UCSD-AML1 (cell line): ENCODE results near the gene THOC1.
A peak's percentile ranks its signal among the peaks of the same experiment; 100 is the strongest.
"Not testable (repeated sequence)": the region's sequence is repeated elsewhere in the genome, so short reads cannot be mapped to it uniquely, and the experiment has no call there.

Experiments
- DNase-seq: peaks from one replicate; lab custom pipeline; 2025; ENCODE audit not compliant: unreplicated experiment; lab: John Stamatoyannopoulos, UW

THOC1 gene

GRCh38 chr18:267688-268552 is at the start of gene THOC1:
THOC1 (minus strand) TSS chr18:268047; CDS start chr18:268019, 28 bp downstream.
- peak; percentile 92 for DNase-seq

GRCh38 chr18:317618-318017 is 49.8 kb upstream of the THOC1 start:
- DNase-seq, result no peak

- no peak for DNase-seq
These were observed 48.5 kb upstream of the THOC1 start for GRCh38 chr18:316393-316792.

GRCh38 chr18:313931-314330 is 46.1 kb upstream of the THOC1 start:
- no peak for DNase-seq

GRCh38 chr18:312415-312814 is 44.6 kb upstream of the THOC1 start:
- no peak for DNase-seq

GRCh38 chr18:310042-310441 is 42.2 kb upstream of the THOC1 start:
- DNase-seq, result no peak

GRCh38 chr18:308086-308485 is 40.2 kb upstream of the THOC1 start:
- DNase-seq, result not testable (repeated sequence)

GRCh38 chr18:306608-307255 is 38.9 kb upstream of the THOC1 start:
- DNase-seq, result no peak

- DNase-seq, result no peak
These were observed 37.2 kb upstream of the THOC1 start for GRCh38 chr18:305003-305501.

- no peak for DNase-seq
These were observed 35.8 kb upstream of the THOC1 start for GRCh38 chr18:303607-304006.

GRCh38 chr18:303011-303410 is 35.2 kb upstream of the THOC1 start:
- no peak for DNase-seq

- DNase-seq, result peak; percentile 13
These were observed 34.2 kb upstream of the THOC1 start for GRCh38 chr18:302097-302496.

GRCh38 chr18:297936-298335 is 30.1 kb upstream of the THOC1 start:
- no peak for DNase-seq

GRCh38 chr18:295756-296490 is 28.1 kb upstream of the THOC1 start:
- no peak for DNase-seq

- DNase-seq, result no peak
These were observed 26.7 kb upstream of the THOC1 start for GRCh38 chr18:294566-294965.

- DNase-seq, result no peak
These were observed 25.7 kb upstream of the THOC1 start for GRCh38 chr18:293536-293935.

- no peak for DNase-seq
These were observed 24.4 kb upstream of the THOC1 start for GRCh38 chr18:292271-292670.

- DNase-seq, result not testable (repeated sequence)
These were observed 22.1 kb upstream of the THOC1 start for GRCh38 chr18:289970-290369.

GRCh38 chr18:289026-289425 is 21.2 kb upstream of the THOC1 start:
- DNase-seq, result no peak

- DNase-seq, result no peak
These were observed 18.9 kb upstream of the THOC1 start for GRCh38 chr18:286515-287310.

- no peak for DNase-seq
These were observed 18.0 kb upstream of the THOC1 start for GRCh38 chr18:285817-286216.
